Hematopoietic multipotent progenitor cell treated with erythropoietin and hydrocortisone succinate and interleukin-3 and kit ligand, for 17 days (in vitro differentiated cells): ENCODE measurements around the gene ANKH.

Experiments used
- DNase-seq: peaks from one replicate; pipeline ENCODE4 v3.0.0-alpha.2; 2015; ENCODE audit warnings: low spot score

ANKH gene

GRCh38 chr5:14790911-14791310 lies 80.7 kb downstream of the ANKH start:
- DNase-seq = no peak

GRCh38 chr5:14790220-14790619 lies 81.4 kb downstream of the ANKH start:
- no peak for DNase-seq

GRCh38 chr5:14787801-14788579 lies 83.6 kb downstream of the ANKH start:
- no peak for DNase-seq

- no peak for DNase-seq
These were observed 87.9 kb downstream of the ANKH start for GRCh38 chr5:14783691-14784090.

GRCh38 chr5:14782591-14782990 lies 89.0 kb downstream of the ANKH start:
- DNase-seq = no peak

- no peak for DNase-seq
These were observed 90.5 kb downstream of the ANKH start for GRCh38 chr5:14781106-14781505.

- no peak for DNase-seq
These were observed 91.6 kb downstream of the ANKH start for GRCh38 chr5:14779975-14780374.

- DNase-seq = no peak
These were observed 92.8 kb downstream of the ANKH start for GRCh38 chr5:14778792-14779070.

- DNase-seq = no peak
These were observed 93.4 kb downstream of the ANKH start for GRCh38 chr5:14777932-14778791.

- DNase-seq = no peak
These were observed 94.4 kb downstream of the ANKH start for GRCh38 chr5:14777187-14777586.

GRCh38 chr5:14776602-14777001 lies 95.0 kb downstream of the ANKH start:
- no peak for DNase-seq

- no peak for DNase-seq
These were observed 95.7 kb downstream of the ANKH start for GRCh38 chr5:14775857-14776256.

- no peak for DNase-seq
These were observed 98.0 kb downstream of the ANKH start for GRCh38 chr5:14773588-14773987.

- no peak for DNase-seq
These were observed 99.6 kb downstream of the ANKH start for GRCh38 chr5:14771972-14772371.

GRCh38 chr5:14771189-14771588 lies 100.4 kb downstream of the ANKH start:
- DNase-seq = no peak

GRCh38 chr5:14768508-14769365 lies 102.8 kb downstream of the ANKH start:
- DNase-seq = no peak

- no peak for DNase-seq
These were observed 103.7 kb downstream of the ANKH start for GRCh38 chr5:14767735-14768507.

GRCh38 chr5:14767053-14767452 lies 104.5 kb downstream of the ANKH start:
- no peak for DNase-seq

GRCh38 chr5:14766584-14766983 lies 105.0 kb downstream of the ANKH start:
- DNase-seq = no peak

- no peak for DNase-seq
These were observed 106.0 kb downstream of the ANKH start for GRCh38 chr5:14765587-14765986.

GRCh38 chr5:14762549-14763216 lies 108.9 kb downstream of the ANKH start:
- no peak for DNase-seq
